ENCODE results near the gene MAGOH.

Gene MAGOH

GRCh38 chr1:53241828-53242227 is 3.5 kb upstream of the MAGOH start:
- Histone ChIP-seq H3K27me3 (ENCODE audit: control insufficient read depth in 1 of 2, insufficient read depth in 2 of 2, low read length in 2 of 2) (no peaks in the 10 kb centered on the region), H3K4me1 (ENCODE audit: control insufficient read depth in 1 of 2, insufficient read depth in 2 of 2, low read length in 2 of 2) (peaks cover 24 to 25% of the 10 kb centered on the region in 2 donors), H3K9me3 (ENCODE audit: control insufficient read depth in 1 of 2, low read length in 2 of 2) (no peaks in the 10 kb centered on the region), H3K36me3 (ENCODE audit: control insufficient read depth in 1 of 2, insufficient read depth in 2 of 2, low read length in 2 of 2) (no peaks in the 10 kb centered on the region), H3K9ac (ENCODE audit: low read depth in 1 of 2, low read length in 2 of 2) (no peak overlapping the region), H3K27ac (ENCODE audit: low read depth, low read length) (no peak overlapping the region), H3K4me3 (ENCODE audit: low read depth in 1 of 2, low read length in 2 of 2) (no peak overlapping the region)

- peaks cover 12 to 18% of the 10 kb centered on the region in 2 donors for H3K4me1 ChIP-seq (ENCODE audit: control insufficient read depth in 1 of 2, insufficient read depth in 2 of 2, low read length in 2 of 2)
- peak overlapping the region; percentile 91 to 97 for H3K9ac ChIP-seq (ENCODE audit: low read depth in 1 of 2, low read length in 2 of 2)
- no peaks in the 10 kb centered on the region for H3K9me3 ChIP-seq (ENCODE audit: control insufficient read depth in 1 of 2, low read length in 2 of 2)
- H3K4me3 ChIP-seq (ENCODE audit: low read depth in 1 of 2, low read length in 2 of 2): peak overlapping the region; percentile 99
- H3K27ac ChIP-seq (ENCODE audit: low read depth, low read length): no peak overlapping the region
- no peaks in the 10 kb centered on the region for H3K27me3 ChIP-seq (ENCODE audit: control insufficient read depth in 1 of 2, insufficient read depth in 2 of 2, low read length in 2 of 2)
- H3K36me3 ChIP-seq (ENCODE audit: control insufficient read depth in 1 of 2, insufficient read depth in 2 of 2, low read length in 2 of 2): peaks cover under 1 to 35% of the 10 kb centered on the region in 2 donors
Measured at GRCh38 chr1:53237638-53238037, 680 bp downstream of the MAGOH start.

DNA sequence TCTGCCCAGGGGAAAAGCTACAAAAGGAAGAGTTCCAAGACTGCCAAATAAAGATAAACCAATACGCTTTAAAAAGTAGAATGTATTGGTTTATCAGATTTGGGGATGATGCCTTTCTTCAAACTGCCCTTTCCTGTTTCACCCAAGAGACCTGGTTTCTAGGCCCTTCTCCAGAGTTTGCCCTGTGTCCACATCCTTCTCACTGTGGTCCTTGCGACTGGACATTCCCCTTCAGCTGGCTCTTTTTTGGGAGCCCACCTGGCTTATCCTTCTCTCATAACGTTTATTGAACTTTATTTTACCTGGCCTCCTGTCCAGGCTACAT is 17.4 kb downstream of the MAGOH start:
- H3K9ac ChIP-seq (ENCODE audit: low read depth in 1 of 2, low read length in 2 of 2): peak overlapping the region; percentile 87 to 99
- H3K9me3 ChIP-seq (ENCODE audit: control insufficient read depth in 1 of 2, low read length in 2 of 2): no peaks in the 10 kb centered on the region
- H3K4me1 ChIP-seq (ENCODE audit: control insufficient read depth in 1 of 2, insufficient read depth in 2 of 2, low read length in 2 of 2): peaks cover 12 to 13% of the 10 kb centered on the region in 2 donors
- peak overlapping the region; percentile 99 for H3K27ac ChIP-seq (ENCODE audit: low read depth, low read length)
- peak overlapping the region; percentile 86 to 98 for H3K4me3 ChIP-seq (ENCODE audit: low read depth in 1 of 2, low read length in 2 of 2)
- no peaks in the 10 kb centered on the region for H3K27me3 ChIP-seq (ENCODE audit: control insufficient read depth in 1 of 2, insufficient read depth in 2 of 2, low read length in 2 of 2)
- H3K36me3 ChIP-seq (ENCODE audit: control insufficient read depth in 1 of 2, insufficient read depth in 2 of 2, low read length in 2 of 2): peaks cover 9 to 12% of the 10 kb centered on the region in 2 donors

GRCh38 chr1:53220171-53220961 is 18.0 kb downstream of the MAGOH start, which contains the start of gene CZIB:
CZIB (minus strand) TSS chr1:53220634; CDS start chr1:53220575, 59 bp downstream.
- H3K27me3 ChIP-seq (ENCODE audit: control insufficient read depth in 1 of 2, insufficient read depth in 2 of 2, low read length in 2 of 2): no peaks in the 10 kb centered on the region
- peak within 1 kb of the TSS; percentile 86 to 98 for H3K4me3 ChIP-seq (ENCODE audit: low read depth in 1 of 2, low read length in 2 of 2)
- H3K27ac ChIP-seq (ENCODE audit: low read depth, low read length): peak within 1 kb of the TSS; percentile 99
- peaks cover 9 to 15% of the 10 kb centered on the region in 2 donors for H3K36me3 ChIP-seq (ENCODE audit: control insufficient read depth in 1 of 2, insufficient read depth in 2 of 2, low read length in 2 of 2)
- H3K9me3 ChIP-seq (ENCODE audit: control insufficient read depth in 1 of 2, low read length in 2 of 2): no peaks in the 10 kb centered on the region
- peaks cover 12 to 13% of the 10 kb centered on the region in 2 donors for H3K4me1 ChIP-seq (ENCODE audit: control insufficient read depth in 1 of 2, insufficient read depth in 2 of 2, low read length in 2 of 2)
- peak within 1 kb of the TSS; percentile 87 to 99 for H3K9ac ChIP-seq (ENCODE audit: low read depth in 1 of 2, low read length in 2 of 2)

GRCh38 chr1:53219711-53220110 is 18.6 kb downstream of the MAGOH start:
- peak overlapping the region; percentile 99 for H3K27ac ChIP-seq (ENCODE audit: low read depth, low read length)
- H3K9ac ChIP-seq (ENCODE audit: low read depth in 1 of 2, low read length in 2 of 2): peak overlapping the region; percentile 87 to 99
- H3K36me3 ChIP-seq (ENCODE audit: control insufficient read depth in 1 of 2, insufficient read depth in 2 of 2, low read length in 2 of 2): peaks cover 9 to 17% of the 10 kb centered on the region in 2 donors
- peak overlapping the region; percentile 86 to 98 for H3K4me3 ChIP-seq (ENCODE audit: low read depth in 1 of 2, low read length in 2 of 2)
- no peaks in the 10 kb centered on the region for H3K9me3 ChIP-seq (ENCODE audit: control insufficient read depth in 1 of 2, low read length in 2 of 2)
- peaks cover 12 to 13% of the 10 kb centered on the region in 2 donors for H3K4me1 ChIP-seq (ENCODE audit: control insufficient read depth in 1 of 2, insufficient read depth in 2 of 2, low read length in 2 of 2)
- no peaks in the 10 kb centered on the region for H3K27me3 ChIP-seq (ENCODE audit: control insufficient read depth in 1 of 2, insufficient read depth in 2 of 2, low read length in 2 of 2)

DNA sequence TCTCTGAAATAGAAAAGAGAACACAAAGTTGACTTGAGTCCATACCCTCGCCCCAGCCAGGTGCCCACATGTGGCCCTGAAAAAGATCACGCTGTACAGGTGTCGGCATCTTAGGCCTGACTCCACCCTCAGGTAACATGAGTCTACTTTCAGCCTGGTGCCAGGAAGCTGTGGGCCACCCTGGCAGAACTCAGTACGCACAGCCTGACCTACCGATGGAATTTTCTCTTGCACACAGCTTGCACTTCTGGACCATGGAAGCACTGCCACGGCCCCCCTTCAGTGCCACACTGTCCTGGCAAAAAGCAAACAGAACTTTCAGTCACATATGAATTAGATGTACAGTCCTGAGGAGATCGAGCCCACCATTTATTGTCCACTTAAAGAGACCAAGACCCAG is 20.1 kb downstream of the MAGOH start:
- Histone ChIP-seq H3K4me3 (ENCODE audit: low read depth in 1 of 2, low read length in 2 of 2) (no peak overlapping the region), H3K36me3 (ENCODE audit: control insufficient read depth in 1 of 2, insufficient read depth in 2 of 2, low read length in 2 of 2) (peaks cover 22 to 30% of the 10 kb centered on the region in 2 donors), H3K9ac (ENCODE audit: low read depth in 1 of 2, low read length in 2 of 2) (no peak overlapping the region), H3K9me3 (ENCODE audit: control insufficient read depth in 1 of 2, low read length in 2 of 2) (no peaks in the 10 kb centered on the region), H3K27me3 (ENCODE audit: control insufficient read depth in 1 of 2, insufficient read depth in 2 of 2, low read length in 2 of 2) (no peaks in the 10 kb centered on the region), H3K4me1 (ENCODE audit: control insufficient read depth in 1 of 2, insufficient read depth in 2 of 2, low read length in 2 of 2) (peaks cover 12 to 13% of the 10 kb centered on the region in 2 donors), H3K27ac (ENCODE audit: low read depth, low read length) (no peak overlapping the region)

- no peak overlapping the region for H3K9ac ChIP-seq (ENCODE audit: low read depth in 1 of 2, low read length in 2 of 2)
- H3K27me3 ChIP-seq (ENCODE audit: control insufficient read depth in 1 of 2, insufficient read depth in 2 of 2, low read length in 2 of 2): no peaks in the 10 kb centered on the region
- no peak overlapping the region for H3K27ac ChIP-seq (ENCODE audit: low read depth, low read length)
- peaks cover 45 to 63% of the 10 kb centered on the region in 2 donors for H3K36me3 ChIP-seq (ENCODE audit: control insufficient read depth in 1 of 2, insufficient read depth in 2 of 2, low read length in 2 of 2)
- H3K4me1 ChIP-seq (ENCODE audit: control insufficient read depth in 1 of 2, insufficient read depth in 2 of 2, low read length in 2 of 2): peaks cover under 1 to 3% of the 10 kb centered on the region in 2 donors
- H3K9me3 ChIP-seq (ENCODE audit: control insufficient read depth in 1 of 2, low read length in 2 of 2): no peaks in the 10 kb centered on the region
- no peak overlapping the region for H3K4me3 ChIP-seq (ENCODE audit: low read depth in 1 of 2, low read length in 2 of 2)
Measured at GRCh38 chr1:53214376-53214940, 23.9 kb downstream of the MAGOH start.

DNA sequence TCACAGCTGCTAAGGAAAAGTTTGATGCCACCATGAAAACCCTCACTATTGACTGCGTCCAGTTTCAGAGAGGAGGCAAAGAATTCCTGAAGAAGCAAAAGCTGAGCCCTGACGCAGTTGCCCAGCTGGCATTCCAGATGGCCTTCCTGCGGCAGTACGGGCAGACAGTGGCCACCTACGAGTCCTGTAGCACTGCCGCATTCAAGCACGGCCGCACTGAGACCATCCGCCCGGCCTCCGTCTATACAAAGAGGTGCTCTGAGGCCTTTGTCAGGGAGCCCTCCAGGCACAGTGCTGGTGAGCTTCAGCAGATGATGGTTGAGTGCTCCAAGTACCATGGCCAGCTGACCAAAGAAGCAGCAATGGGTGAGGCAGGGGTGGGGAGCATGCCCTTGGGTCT is 27.4 kb downstream of the MAGOH start:
- Histone ChIP-seq H3K4me1 (ENCODE audit: control insufficient read depth in 1 of 2, insufficient read depth in 2 of 2, low read length in 2 of 2) (no peaks in the 10 kb centered on the region), H3K9me3 (ENCODE audit: control insufficient read depth in 1 of 2, low read length in 2 of 2) (peaks cover 6 to 9% of the 10 kb centered on the region in 2 donors), H3K9ac (ENCODE audit: low read depth in 1 of 2, low read length in 2 of 2) (no peak overlapping the region), H3K27me3 (ENCODE audit: control insufficient read depth in 1 of 2, insufficient read depth in 2 of 2, low read length in 2 of 2) (no peaks in the 10 kb centered on the region), H3K4me3 (ENCODE audit: low read depth in 1 of 2, low read length in 2 of 2) (no peak overlapping the region), H3K27ac (ENCODE audit: low read depth, low read length) (no peak overlapping the region), H3K36me3 (ENCODE audit: control insufficient read depth in 1 of 2, insufficient read depth in 2 of 2, low read length in 2 of 2) (peaks cover 49 to 85% of the 10 kb centered on the region in 2 donors)

DNA sequence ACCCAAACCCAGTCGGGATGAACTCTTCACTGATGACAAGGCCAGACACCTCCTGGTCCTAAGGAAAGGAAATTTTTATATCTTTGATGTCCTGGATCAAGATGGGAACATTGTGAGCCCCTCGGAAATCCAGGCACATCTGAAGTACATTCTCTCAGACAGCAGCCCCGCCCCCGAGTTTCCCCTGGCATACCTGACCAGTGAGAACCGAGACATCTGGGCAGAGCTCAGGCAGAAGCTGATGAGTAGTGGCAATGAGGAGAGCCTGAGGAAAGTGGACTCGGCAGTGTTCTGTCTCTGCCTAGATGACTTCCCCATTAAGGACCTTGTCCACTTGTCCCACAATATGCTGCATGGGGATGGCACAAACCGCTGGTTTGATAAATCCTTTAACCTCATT is 28.0 kb downstream of the MAGOH start:
- Histone ChIP-seq H3K4me3 (ENCODE audit: low read depth in 1 of 2, low read length in 2 of 2) (no peak overlapping the region), H3K9me3 (ENCODE audit: control insufficient read depth in 1 of 2, low read length in 2 of 2) (peaks cover 8 to 9% of the 10 kb centered on the region in 2 donors), H3K27ac (ENCODE audit: low read depth, low read length) (no peak overlapping the region), H3K27me3 (ENCODE audit: control insufficient read depth in 1 of 2, insufficient read depth in 2 of 2, low read length in 2 of 2) (no peaks in the 10 kb centered on the region), H3K36me3 (ENCODE audit: control insufficient read depth in 1 of 2, insufficient read depth in 2 of 2, low read length in 2 of 2) (peaks cover 49 to 86% of the 10 kb centered on the region in 2 donors), H3K4me1 (ENCODE audit: control insufficient read depth in 1 of 2, insufficient read depth in 2 of 2, low read length in 2 of 2) (no peaks in the 10 kb centered on the region), H3K9ac (ENCODE audit: low read depth in 1 of 2, low read length in 2 of 2) (no peak overlapping the region)

GRCh38 chr1:53207726-53208125 is 30.6 kb downstream of the MAGOH start:
- H3K4me3 ChIP-seq (ENCODE audit: low read depth in 1 of 2, low read length in 2 of 2): no peak overlapping the region
- peaks cover 34 to 91% of the 10 kb centered on the region in 2 donors for H3K36me3 ChIP-seq (ENCODE audit: control insufficient read depth in 1 of 2, insufficient read depth in 2 of 2, low read length in 2 of 2)
- H3K27ac ChIP-seq (ENCODE audit: low read depth, low read length): no peak overlapping the region

More at GRCh38 chr1:53207726-53208125, 30.6 kb downstream of the MAGOH start:
- peaks cover 8 to 9% of the 10 kb centered on the region in 2 donors for H3K9me3 ChIP-seq (ENCODE audit: control insufficient read depth in 1 of 2, low read length in 2 of 2)
- no peaks in the 10 kb centered on the region for H3K4me1 ChIP-seq (ENCODE audit: control insufficient read depth in 1 of 2, insufficient read depth in 2 of 2, low read length in 2 of 2)
- H3K9ac ChIP-seq (ENCODE audit: low read depth in 1 of 2, low read length in 2 of 2): no peak overlapping the region
- H3K27me3 ChIP-seq (ENCODE audit: control insufficient read depth in 1 of 2, insufficient read depth in 2 of 2, low read length in 2 of 2): no peaks in the 10 kb centered on the region
